GM12875 (cell line): ENCODE results near the gene CDCA8.

Experiments
- H3K4me3 ChIP-seq: one replicate; pipeline ENCODE4 v1.5.1; 2011; ENCODE audit warnings: low read depth, low read length, control low read depth
- TF ChIP-seq, protein P1 (sequence below): IDR thresholded peaks from 2 replicates; pipeline ENCODE4 v1.5.1; 2011; ENCODE audit warnings: low read depth, mild to moderate bottlenecking, control low read depth, inconsistent platforms, low read length, moderate library complexity, borderline replicate concordance; ENCODE audit not compliant: insufficient read depth

CDCA8 gene

GRCh38 chr1:37724575-37724974, 32.3 kb downstream of the CDCA8 start:
- H3K4me3 ChIP-seq: no peak overlapping the region
- TF ChIP-seq, protein P1, sequence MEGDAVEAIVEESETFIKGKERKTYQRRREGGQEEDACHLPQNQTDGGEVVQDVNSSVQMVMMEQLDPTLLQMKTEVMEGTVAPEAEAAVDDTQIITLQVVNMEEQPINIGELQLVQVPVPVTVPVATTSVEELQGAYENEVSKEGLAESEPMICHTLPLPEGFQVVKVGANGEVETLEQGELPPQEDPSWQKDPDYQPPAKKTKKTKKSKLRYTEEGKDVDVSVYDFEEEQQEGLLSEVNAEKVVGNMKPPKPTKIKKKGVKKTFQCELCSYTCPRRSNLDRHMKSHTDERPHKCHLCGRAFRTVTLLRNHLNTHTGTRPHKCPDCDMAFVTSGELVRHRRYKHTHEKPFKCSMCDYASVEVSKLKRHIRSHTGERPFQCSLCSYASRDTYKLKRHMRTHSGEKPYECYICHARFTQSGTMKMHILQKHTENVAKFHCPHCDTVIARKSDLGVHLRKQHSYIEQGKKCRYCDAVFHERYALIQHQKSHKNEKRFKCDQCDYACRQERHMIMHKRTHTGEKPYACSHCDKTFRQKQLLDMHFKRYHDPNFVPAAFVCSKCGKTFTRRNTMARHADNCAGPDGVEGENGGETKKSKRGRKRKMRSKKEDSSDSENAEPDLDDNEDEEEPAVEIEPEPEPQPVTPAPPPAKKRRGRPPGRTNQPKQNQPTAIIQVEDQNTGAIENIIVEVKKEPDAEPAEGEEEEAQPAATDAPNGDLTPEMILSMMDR: no peak

GRCh38 chr1:37725851-37726613, 33.7 kb downstream of the CDCA8 start:
- TF ChIP-seq, protein P1: no peak
- no peak overlapping the region for H3K4me3 ChIP-seq

GRCh38 chr1:37726751-37727585, 34.7 kb downstream of the CDCA8 start:
- TF ChIP-seq, protein P1: no peak

GRCh38 chr1:37728416-37728815, 36.1 kb downstream of the CDCA8 start:
- H3K4me3 ChIP-seq: no peak overlapping the region
- TF ChIP-seq, protein P1: no peak

More at GRCh38 chr1:37726751-37727585, 34.7 kb downstream of the CDCA8 start:
- no peak overlapping the region for H3K4me3 ChIP-seq

DNA sequence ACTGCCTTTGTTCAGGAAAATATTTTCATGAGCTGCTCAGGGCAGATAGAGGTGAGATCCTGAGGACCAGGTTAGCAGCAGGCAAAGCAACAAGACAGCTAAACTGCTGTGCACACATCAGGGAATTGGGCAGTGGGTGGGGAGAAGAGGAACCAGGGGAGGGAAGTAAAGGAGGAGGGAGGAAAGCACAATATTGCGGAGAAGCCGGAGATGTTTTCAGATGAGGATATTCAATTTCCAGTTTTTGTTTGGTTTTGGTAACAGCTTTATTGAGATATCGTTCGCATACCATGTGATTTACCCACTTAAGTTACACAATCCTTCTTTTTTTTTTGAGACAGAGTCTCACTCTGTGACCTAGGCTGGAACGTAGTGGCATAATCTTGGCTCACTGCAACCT, 38.1 kb downstream of the CDCA8 start:
- TF ChIP-seq, protein P1: no peak
- no peak overlapping the region for H3K4me3 ChIP-seq

GRCh38 chr1:37731312-37732019, 39.1 kb downstream of the CDCA8 start:
- no peak overlapping the region for H3K4me3 ChIP-seq
- TF ChIP-seq, protein P1: no peak
